Fibroblast of lung (primary cell): ENCODE data around the gene MFSD2A.

Experiments
- CTCF ChIP-seq, 2 donors: IDR thresholded peaks in 1 of 2; conservative IDR thresholded peaks in 1 of 2; 1 replicate in 1 of 2; 2 replicates in 1 of 2; pipeline ENCODE4 v1.5.1; 2011 to 2012; ENCODE audit warnings: low read length in 2 of 2, control low read depth in 1 of 2, inconsistent platforms in 1 of 2, low read depth in 1 of 2, mild to moderate bottlenecking in 1 of 2
- EZH2 ChIP-seq: IDR thresholded peaks from 2 replicates; pipeline ENCODE4 v1.5.1; 2012; ENCODE audit warnings: low read length, control low read depth, mild to moderate bottlenecking; ENCODE audit errors: missing control alignments

GRCh38 chr1:39977202-39977601 lies 22.3 kb downstream of the MFSD2A start:
- no peak for TF ChIP-seq CTCF (conservative IDR thresholded peaks at IDR 0.05 in 1 of 2, IDR thresholded peaks at IDR 0.05 in 1 of 2; ENCODE audit: low read depth in 1 of 2, low read length in 2 of 2)
- TF ChIP-seq EZH2 = no peak
